ENCODE results near the gene LSS. TPM values are rescaled to one million over a fixed set of nuclear protein-coding genes. Genes with fewer than 3 reads are reported as not detected.
A peak's percentile ranks its signal among the peaks of the same experiment; 100 is the strongest.

The LSS gene
- total RNA-seq, 1 experiment from 2014 or later = 101 TPM

DNA sequence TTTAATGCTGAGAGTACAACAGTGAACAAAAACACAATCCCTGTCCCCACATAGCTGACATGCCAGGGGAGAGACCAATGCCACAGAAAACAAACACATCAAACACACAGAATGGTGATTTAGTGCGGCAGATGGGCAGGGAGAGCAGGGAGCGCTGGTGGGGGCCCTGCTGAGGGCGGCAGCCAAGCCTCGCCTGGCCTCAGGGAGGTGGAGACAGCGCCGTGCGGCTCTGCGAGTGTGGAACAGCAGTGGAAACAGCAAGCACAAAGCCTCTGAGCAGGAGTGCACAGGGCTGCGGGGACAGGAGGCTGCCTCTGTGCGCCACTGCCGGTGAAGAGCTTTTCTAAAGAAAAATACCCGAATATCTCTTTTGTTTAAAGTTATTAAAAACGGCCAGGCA, 39.8 kb upstream of the LSS start (continued):
- TF ChIP-seq, protein P1, sequence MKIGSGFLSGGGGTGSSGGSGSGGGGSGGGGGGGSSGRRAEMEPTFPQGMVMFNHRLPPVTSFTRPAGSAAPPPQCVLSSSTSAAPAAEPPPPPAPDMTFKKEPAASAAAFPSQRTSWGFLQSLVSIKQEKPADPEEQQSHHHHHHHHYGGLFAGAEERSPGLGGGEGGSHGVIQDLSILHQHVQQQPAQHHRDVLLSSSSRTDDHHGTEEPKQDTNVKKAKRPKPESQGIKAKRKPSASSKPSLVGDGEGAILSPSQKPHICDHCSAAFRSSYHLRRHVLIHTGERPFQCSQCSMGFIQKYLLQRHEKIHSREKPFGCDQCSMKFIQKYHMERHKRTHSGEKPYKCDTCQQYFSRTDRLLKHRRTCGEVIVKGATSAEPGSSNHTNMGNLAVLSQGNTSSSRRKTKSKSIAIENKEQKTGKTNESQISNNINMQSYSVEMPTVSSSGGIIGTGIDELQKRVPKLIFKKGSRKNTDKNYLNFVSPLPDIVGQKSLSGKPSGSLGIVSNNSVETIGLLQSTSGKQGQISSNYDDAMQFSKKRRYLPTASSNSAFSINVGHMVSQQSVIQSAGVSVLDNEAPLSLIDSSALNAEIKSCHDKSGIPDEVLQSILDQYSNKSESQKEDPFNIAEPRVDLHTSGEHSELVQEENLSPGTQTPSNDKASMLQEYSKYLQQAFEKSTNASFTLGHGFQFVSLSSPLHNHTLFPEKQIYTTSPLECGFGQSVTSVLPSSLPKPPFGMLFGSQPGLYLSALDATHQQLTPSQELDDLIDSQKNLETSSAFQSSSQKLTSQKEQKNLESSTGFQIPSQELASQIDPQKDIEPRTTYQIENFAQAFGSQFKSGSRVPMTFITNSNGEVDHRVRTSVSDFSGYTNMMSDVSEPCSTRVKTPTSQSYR (CRISPR knock-in tag; IDR thresholded peaks at IDR 0.05) = no peak
- no peak for TF ChIP-seq TP53 (CRISPR knock-in tag; IDR thresholded peaks at IDR 0.05)
- TF ChIP-seq, protein P2, sequence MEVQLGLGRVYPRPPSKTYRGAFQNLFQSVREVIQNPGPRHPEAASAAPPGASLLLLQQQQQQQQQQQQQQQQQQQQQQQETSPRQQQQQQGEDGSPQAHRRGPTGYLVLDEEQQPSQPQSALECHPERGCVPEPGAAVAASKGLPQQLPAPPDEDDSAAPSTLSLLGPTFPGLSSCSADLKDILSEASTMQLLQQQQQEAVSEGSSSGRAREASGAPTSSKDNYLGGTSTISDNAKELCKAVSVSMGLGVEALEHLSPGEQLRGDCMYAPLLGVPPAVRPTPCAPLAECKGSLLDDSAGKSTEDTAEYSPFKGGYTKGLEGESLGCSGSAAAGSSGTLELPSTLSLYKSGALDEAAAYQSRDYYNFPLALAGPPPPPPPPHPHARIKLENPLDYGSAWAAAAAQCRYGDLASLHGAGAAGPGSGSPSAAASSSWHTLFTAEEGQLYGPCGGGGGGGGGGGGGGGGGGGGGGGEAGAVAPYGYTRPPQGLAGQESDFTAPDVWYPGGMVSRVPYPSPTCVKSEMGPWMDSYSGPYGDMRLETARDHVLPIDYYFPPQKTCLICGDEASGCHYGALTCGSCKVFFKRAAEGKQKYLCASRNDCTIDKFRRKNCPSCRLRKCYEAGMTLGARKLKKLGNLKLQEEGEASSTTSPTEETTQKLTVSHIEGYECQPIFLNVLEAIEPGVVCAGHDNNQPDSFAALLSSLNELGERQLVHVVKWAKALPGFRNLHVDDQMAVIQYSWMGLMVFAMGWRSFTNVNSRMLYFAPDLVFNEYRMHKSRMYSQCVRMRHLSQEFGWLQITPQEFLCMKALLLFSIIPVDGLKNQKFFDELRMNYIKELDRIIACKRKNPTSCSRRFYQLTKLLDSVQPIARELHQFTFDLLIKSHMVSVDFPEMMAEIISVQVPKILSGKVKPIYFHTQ (CRISPR knock-in tag; IDR thresholded peaks at IDR 0.05) = no peak
- no peak for TF ChIP-seq GABPB1 (CRISPR knock-in tag; IDR thresholded peaks at IDR 0.05)
- TF ChIP-seq NR3C1 (CRISPR knock-in tag; conservative IDR thresholded peaks at IDR 0.05; ENCODE audit: low read depth) = no peak
- TF ChIP-seq SP1 (CRISPR knock-in tag; conservative IDR thresholded peaks at IDR 0.05) = no peak
- TF ChIP-seq ZNF263 (CRISPR knock-in tag; IDR thresholded peaks at IDR 0.05; ENCODE audit: low read depth) = no peak
- no peak for TF ChIP-seq ZNF232 (CRISPR knock-in tag; IDR thresholded peaks at IDR 0.05)
- no peak for TF ChIP-seq ZNF671 (CRISPR knock-in tag; IDR thresholded peaks at IDR 0.05)
- no peak for TF ChIP-seq ATF1 (CRISPR knock-in tag; IDR thresholded peaks at IDR 0.05)

DNA sequence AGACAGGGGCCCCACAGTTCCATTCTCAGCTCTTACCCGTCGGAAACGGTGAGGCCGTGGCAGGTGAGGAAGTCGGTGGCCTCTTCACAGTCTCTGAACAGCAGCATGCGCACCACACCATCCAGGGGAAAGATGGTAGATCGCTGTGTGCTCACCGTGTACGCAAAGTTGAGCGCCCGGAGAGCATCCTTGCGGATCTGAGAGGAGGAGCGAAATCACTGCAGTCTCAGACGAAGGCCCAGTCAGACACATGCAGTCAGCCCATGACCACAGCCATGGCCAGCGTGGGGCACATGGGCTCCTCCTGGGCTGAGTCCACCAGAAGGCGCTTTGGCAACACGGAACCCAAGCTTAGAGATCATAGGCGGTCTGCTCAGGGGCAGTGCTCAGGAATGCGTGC, 38.4 kb upstream of the LSS start:
- ATAC-seq (no peak), DNase-seq (ENCODE audit: low spot score) (no peak)
- ChIA-PET POLR2A (no interaction called here), CTCF (interaction anchor here (0.6 kb wide), 1 partner anchor 10 kb away, joined by 5 read pairs; no protein-coding TSS in a partner anchor)
- H3K27ac Mint-ChIP-seq = peak overlapping the region; percentile 64; the same call in 1 of the 2 replicates
- peaks cover 57% of the 10 kb centered on the region for H3K36me3 Mint-ChIP-seq
- no peaks in the 10 kb centered on the region for H3K4me1 Mint-ChIP-seq
- no peaks in the 10 kb centered on the region for H3K27me3 Mint-ChIP-seq (ENCODE audit: low read depth)
- no peak overlapping the region for H3K4me3 Mint-ChIP-seq
- H3K9me3 Mint-ChIP-seq = no peaks in the 10 kb centered on the region
- TF ChIP-seq, protein P3, sequence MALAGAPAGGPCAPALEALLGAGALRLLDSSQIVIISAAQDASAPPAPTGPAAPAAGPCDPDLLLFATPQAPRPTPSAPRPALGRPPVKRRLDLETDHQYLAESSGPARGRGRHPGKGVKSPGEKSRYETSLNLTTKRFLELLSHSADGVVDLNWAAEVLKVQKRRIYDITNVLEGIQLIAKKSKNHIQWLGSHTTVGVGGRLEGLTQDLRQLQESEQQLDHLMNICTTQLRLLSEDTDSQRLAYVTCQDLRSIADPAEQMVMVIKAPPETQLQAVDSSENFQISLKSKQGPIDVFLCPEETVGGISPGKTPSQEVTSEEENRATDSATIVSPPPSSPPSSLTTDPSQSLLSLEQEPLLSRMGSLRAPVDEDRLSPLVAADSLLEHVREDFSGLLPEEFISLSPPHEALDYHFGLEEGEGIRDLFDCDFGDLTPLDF (CRISPR knock-in tag; IDR thresholded peaks at IDR 0.05) = no peak
- TF ChIP-seq TCF7 (CRISPR knock-in tag; IDR thresholded peaks at IDR 0.05; ENCODE audit: low read depth) (no peak), NR3C1 (CRISPR knock-in tag; conservative IDR thresholded peaks at IDR 0.05; ENCODE audit: low read depth) (no peak), SMAD4 (CRISPR knock-in tag; IDR thresholded peaks at IDR 0.05) (no peak), SOX15 (CRISPR knock-in tag; IDR thresholded peaks at IDR 0.05) (no peak), ZNF396 (CRISPR knock-in tag; IDR thresholded peaks at IDR 0.05; ENCODE audit: borderline replicate concordance) (no peak)
- TF ChIP-seq, protein P4, sequence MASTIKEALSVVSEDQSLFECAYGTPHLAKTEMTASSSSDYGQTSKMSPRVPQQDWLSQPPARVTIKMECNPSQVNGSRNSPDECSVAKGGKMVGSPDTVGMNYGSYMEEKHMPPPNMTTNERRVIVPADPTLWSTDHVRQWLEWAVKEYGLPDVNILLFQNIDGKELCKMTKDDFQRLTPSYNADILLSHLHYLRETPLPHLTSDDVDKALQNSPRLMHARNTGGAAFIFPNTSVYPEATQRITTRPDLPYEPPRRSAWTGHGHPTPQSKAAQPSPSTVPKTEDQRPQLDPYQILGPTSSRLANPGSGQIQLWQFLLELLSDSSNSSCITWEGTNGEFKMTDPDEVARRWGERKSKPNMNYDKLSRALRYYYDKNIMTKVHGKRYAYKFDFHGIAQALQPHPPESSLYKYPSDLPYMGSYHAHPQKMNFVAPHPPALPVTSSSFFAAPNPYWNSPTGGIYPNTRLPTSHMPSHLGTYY (CRISPR knock-in tag; IDR thresholded peaks at IDR 0.05) = no peak
- TF ChIP-seq, protein P5, sequence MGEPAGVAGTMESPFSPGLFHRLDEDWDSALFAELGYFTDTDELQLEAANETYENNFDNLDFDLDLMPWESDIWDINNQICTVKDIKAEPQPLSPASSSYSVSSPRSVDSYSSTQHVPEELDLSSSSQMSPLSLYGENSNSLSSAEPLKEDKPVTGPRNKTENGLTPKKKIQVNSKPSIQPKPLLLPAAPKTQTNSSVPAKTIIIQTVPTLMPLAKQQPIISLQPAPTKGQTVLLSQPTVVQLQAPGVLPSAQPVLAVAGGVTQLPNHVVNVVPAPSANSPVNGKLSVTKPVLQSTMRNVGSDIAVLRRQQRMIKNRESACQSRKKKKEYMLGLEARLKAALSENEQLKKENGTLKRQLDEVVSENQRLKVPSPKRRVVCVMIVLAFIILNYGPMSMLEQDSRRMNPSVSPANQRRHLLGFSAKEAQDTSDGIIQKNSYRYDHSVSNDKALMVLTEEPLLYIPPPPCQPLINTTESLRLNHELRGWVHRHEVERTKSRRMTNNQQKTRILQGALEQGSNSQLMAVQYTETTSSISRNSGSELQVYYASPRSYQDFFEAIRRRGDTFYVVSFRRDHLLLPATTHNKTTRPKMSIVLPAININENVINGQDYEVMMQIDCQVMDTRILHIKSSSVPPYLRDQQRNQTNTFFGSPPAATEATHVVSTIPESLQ (CRISPR knock-in tag; IDR thresholded peaks at IDR 0.05) = no peak
- TF ChIP-seq, protein P6, sequence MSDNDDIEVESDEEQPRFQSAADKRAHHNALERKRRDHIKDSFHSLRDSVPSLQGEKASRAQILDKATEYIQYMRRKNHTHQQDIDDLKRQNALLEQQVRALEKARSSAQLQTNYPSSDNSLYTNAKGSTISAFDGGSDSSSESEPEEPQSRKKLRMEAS (CRISPR knock-in tag; IDR thresholded peaks at IDR 0.05) = no peak
- TF ChIP-seq, protein P7, sequence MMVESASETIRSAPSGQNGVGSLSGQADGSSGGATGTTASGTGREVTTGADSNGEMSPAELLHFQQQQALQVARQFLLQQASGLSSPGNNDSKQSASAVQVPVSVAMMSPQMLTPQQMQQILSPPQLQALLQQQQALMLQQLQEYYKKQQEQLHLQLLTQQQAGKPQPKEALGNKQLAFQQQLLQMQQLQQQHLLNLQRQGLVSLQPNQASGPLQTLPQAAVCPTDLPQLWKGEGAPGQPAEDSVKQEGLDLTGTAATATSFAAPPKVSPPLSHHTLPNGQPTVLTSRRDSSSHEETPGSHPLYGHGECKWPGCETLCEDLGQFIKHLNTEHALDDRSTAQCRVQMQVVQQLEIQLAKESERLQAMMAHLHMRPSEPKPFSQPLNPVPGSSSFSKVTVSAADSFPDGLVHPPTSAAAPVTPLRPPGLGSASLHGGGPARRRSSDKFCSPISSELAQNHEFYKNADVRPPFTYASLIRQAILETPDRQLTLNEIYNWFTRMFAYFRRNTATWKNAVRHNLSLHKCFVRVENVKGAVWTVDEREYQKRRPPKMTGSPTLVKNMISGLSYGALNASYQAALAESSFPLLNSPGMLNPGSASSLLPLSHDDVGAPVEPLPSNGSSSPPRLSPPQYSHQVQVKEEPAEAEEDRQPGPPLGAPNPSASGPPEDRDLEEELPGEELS (CRISPR knock-in tag; IDR thresholded peaks at IDR 0.05) = no peak
- TF ChIP-seq, protein P8, sequence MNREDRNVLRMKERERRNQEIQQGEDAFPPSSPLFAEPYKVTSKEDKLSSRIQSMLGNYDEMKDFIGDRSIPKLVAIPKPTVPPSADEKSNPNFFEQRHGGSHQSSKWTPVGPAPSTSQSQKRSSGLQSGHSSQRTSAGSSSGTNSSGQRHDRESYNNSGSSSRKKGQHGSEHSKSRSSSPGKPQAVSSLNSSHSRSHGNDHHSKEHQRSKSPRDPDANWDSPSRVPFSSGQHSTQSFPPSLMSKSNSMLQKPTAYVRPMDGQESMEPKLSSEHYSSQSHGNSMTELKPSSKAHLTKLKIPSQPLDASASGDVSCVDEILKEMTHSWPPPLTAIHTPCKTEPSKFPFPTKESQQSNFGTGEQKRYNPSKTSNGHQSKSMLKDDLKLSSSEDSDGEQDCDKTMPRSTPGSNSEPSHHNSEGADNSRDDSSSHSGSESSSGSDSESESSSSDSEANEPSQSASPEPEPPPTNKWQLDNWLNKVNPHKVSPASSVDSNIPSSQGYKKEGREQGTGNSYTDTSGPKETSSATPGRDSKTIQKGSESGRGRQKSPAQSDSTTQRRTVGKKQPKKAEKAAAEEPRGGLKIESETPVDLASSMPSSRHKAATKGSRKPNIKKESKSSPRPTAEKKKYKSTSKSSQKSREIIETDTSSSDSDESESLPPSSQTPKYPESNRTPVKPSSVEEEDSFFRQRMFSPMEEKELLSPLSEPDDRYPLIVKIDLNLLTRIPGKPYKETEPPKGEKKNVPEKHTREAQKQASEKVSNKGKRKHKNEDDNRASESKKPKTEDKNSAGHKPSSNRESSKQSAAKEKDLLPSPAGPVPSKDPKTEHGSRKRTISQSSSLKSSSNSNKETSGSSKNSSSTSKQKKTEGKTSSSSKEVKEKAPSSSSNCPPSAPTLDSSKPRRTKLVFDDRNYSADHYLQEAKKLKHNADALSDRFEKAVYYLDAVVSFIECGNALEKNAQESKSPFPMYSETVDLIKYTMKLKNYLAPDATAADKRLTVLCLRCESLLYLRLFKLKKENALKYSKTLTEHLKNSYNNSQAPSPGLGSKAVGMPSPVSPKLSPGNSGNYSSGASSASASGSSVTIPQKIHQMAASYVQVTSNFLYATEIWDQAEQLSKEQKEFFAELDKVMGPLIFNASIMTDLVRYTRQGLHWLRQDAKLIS (CRISPR knock-in tag; IDR thresholded peaks at IDR 0.05; ENCODE audit: borderline replicate concordance) = no peak

Measured in WTC11 (cell line).